ENCODE results near the gene FAM110D.

FAM110D gene

DNA sequence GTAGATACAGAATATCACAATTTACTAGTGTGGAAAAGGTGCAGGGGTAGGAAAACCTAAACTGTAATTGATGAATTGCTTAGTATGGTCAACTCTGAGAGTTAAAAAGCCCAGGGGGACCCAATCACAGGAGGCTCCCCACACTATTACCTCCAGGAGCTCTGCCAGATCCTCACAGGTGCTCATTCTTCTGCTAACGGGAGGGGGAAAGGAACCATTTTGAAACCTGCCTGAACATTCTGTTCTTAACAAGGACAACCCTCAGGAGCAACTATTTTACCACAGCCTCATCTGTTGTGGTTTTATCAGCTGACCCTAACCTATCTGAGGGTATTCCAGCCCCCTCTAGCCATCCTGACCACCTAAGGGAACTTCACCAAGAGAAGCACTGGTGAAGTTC, 28.2 kb upstream of the FAM110D start:
- DNase-seq, result no peak

DNA sequence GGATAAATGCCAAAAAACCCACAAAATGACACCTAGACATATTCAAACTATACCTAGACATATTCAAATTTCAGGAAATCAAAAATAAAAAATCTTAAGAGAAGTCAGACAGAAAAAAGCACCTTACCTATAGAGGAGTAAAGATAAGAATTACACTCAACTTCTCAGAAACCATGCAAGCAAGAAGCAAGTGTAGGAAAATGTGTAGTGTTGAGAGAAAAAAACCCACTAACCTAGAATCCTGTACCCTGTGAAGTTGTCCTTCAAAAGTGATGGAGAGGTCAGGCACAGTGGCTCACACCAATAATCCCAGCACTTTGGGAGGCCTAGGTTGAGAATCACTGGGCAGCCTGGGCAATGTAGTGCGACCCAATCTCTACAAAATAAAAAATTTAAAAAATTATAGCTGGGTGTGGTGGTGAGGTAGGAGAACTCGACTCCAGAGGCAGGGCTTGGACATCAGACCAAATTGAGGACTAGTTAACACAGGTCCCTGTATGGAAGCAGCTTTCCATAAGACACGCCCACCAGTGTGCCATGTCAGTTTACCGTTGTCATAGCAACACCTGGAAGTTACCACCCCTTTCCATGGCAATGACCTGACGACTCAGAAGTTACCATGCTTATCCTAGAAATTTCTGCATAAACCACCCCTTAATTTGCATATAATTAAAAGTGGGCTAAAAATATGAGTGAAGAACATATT, 26.6 kb upstream of the FAM110D start:
- no peak for DNase-seq

DNA sequence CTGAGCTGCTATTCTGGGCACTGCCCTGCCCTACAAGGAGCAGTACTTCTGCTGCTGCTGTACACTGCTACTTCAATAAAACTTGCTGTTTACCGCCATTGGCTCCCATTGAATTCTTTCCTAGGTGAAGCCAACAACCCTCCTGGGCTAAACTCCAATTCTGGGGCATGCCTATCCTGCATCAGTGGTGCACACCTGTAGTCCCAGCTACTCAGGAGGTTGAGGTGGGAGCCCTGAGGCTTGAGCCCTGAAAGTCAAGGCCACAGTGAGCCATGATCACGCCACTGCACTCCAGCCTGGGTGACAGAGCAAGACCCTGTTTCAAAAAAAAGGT, 26.1 kb upstream of the FAM110D start:
- DNase-seq, result no peak

DNA sequence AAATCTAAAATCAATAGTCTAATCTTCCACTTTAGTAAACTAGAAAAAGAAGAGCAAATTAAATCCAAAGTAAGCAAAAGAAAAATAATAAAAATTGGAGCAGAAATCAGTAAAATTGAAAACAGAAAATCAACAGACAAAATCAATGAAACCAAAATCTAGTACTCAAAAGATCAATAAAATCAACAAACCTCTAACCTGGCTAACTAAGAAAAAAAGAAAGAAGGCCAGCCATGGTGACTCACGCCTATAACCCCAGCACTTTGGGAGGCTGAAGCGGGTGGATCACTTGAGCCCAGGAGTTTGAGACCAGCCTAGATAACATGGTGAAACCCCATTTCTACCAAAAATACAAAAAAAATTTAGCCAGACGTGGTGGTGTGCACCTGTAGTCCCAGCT, 24.4 kb upstream of the FAM110D start:
- no peak for DNase-seq

DNA sequence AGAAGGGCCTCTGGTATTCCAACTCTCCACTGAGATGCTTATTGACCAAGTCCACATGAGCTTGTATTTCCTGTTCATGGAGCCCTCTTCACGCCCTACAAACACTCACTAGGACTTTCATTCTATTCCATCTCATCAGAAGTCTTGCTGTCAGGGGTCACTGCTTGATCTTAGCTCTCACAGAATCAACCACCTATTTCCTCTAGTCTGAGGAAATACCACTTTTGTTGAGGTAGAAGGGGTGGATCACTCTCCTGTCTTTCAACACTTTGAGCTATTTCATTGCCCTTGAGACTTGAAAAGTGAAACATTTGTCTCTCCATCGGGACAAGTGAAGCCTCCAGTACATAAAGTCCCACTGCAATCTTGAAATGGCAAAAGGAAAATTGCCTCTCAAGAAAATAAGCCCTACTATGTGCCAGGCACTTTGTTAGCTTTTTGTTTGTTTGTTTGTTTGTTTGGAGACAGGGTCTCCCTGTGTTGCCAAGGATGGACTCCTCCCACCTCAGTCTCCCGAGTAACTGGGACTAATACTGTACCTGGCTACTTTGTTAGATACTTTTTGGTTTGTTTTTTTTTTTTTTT, 19.8 kb upstream of the FAM110D start:
- DNase-seq, result no peak

DNA sequence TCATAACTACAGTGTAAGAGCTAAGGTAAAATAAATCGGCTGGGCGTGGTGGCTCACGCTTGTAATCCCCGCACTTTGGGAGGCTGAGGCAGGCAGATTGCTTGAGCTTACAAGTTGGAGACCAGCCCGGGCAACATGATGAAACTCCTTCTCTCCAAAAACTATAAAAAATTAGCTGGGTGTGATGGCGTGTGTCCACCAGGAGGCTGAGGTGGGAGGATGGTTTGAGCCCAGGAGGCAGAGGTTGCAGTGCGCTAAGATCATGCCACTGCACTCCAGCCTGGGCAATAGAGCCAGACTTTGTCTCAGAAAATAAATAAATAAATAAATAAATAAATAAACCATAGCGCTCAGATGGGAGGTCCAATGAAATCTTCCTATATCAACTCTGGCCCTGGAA, 16.7 kb upstream of the FAM110D start:
- DNase-seq, result no peak

DNA sequence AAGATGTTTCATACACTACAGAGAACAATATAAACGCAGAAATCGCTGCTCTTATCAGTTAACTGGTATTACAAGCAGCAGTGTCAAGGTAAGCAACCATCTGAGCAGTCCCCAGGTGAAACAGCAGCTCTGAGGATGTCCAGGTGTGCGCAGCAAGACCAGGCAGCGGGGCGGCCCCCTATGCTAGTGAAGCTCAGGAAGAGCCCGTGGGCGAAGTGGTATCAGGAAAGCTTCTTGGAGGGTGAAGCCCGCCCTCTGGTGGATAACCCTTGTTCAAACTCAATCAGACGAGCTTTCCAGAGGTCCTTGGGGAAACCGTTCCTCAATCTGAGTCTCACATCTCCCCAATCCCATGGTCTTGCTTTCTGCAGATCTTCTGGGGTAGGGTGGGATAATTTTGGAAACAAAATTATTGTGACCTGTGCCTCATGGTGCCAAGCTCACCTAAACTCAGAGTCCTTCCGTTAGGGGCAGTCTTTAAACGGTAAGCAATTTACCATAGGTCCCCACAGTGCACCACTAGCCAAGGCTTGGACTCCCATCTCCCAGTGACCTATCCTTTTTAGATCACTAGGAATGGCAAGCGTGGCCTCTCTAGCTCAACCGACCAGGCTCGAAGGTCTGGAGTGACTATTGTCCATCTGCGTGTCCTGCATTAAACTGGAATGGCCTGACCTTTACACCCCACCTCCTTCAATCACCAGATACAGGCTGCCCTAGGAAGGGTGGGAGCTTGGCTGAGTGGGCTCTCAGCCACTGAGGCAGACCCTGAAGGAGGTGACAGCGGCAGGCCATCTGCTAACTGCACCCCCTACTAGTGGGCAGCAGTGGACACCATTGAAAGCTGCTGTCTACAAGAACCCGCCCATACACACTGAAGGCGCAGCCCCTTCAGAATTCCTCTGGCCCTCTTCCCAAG, 13.6 kb upstream of the FAM110D start:
- peak; percentile 76 to 89 for DNase-seq

DNA sequence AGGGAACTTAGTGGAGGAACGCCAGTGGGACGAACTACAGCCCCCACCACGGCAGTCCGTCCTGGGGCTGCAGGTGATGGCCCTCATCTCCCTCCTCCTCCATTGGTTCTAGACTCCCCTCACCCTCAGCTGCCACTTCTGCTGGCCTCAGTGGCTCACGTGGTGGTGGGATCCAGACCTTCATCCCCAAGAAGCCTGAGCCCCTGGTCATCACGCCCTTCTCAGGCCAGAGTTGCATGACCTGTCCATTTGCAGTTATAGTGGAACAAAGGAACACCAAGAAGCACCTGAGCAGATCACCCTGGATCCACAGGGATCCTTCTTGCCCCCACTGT, 13.0 kb upstream of the FAM110D start:
- no peak for DNase-seq

DNA sequence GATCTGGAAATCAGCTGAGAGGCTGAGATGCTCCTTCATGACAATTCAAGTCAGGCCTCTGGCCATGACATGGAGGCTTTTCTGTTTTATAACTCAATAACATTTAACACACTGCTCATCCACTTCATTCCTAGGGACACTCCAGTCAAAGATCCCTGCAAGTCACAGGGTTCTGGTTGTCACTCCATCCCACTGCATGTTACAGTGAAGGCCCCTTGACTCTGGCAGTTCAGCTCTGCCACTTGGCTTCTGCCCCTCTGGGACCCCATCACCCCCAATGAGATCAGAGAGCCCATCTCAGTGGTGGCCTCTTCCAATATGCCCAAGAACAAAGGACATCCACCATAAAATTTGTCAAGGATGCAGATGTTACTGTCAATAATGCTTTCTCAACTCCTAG, 10.0 kb upstream of the FAM110D start:
- DNase-seq, result no peak

DNA sequence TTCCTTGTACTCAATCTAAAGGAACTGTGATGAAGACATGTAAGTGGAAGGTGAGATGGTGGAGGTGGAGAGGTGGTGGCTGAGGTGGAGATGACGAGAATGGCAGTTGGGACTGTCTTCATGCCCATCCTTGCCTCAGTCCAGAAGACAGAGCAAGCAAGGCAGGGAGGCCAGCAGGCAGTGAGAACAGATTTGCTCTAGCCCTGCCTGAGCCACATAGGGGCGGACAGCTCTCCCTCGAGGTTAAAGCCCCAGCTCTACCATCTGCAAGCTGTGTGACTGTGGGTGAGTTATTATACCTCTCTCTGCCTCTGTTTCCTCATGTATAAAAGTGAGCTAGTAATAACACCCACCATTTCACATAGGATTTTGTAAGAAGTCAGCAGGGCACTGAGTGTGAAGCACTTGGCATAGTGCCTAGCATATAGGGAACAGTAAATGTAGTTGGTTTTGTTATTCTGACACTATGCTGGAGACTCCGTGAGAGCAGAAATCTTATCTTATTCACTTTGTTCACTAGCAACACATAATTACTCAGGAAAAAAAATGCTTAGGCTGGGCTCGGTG, 4.8 kb upstream of the FAM110D start:
- DNase-seq, result no peak

DNA sequence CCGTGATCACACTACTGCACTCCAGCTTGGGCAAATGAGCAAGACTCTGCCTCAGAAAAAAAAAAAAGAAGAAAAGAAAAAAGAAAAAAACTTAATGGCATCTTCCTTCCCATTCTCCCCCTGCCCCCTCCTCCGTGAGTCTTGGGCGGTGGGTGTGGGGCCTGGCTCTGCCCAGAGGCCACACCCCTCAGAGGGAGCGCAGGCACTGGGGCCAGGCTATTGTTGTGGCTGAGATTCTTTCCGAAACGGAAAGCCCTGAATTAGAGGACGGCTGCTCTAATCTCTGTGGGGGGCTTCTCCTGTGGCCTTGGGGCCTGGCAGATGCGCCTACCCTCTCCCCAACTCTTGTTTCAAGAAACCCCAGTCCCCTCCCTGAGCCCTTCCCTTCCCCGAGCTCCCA, 4.1 kb upstream of the FAM110D start:
- no peak for DNase-seq

DNA sequence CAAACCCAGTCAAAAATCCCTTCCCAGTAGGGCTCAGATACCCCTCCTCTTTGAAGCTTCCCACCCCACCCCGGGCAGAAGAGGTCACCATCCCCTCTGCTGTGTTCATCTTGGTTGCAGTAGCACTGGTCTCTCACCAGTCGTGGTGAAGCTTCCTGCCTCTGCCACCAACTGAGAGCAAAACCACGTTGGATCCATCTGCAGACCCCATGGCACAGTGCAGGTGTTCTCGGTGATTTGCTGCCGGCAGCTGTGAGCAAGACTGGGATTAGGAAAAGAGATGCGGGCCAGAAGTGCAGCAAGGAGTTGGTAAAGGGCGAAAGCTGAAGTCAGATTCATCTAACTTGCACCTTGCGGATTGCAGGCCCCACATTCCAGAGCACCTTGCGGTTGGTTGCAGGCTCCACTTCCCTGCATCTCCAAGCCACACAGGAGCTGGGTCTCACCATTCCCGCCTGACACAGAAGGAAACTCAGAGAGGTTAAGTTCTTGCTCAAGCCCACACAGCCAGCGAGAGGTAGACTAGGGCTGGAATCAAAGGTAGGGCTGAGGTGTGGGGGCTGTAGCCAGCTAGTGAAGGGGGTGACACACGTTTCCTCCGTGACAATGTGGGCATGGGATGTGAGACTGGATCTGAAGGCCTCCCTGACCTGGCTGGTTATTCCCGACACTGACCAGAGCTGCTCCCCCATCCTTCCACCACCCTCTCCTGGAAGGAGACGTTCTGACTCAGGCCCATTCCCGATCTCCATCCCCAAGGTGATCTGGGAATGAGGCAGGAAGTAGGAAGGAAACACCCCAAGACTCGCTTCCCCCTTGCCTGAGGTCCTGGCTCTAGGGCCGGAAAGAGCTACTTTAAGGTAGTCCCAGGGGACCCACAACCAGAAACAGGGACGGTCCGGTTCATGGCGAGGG, 3.3 kb upstream of the FAM110D start:
- DNase-seq, result no peak

DNA sequence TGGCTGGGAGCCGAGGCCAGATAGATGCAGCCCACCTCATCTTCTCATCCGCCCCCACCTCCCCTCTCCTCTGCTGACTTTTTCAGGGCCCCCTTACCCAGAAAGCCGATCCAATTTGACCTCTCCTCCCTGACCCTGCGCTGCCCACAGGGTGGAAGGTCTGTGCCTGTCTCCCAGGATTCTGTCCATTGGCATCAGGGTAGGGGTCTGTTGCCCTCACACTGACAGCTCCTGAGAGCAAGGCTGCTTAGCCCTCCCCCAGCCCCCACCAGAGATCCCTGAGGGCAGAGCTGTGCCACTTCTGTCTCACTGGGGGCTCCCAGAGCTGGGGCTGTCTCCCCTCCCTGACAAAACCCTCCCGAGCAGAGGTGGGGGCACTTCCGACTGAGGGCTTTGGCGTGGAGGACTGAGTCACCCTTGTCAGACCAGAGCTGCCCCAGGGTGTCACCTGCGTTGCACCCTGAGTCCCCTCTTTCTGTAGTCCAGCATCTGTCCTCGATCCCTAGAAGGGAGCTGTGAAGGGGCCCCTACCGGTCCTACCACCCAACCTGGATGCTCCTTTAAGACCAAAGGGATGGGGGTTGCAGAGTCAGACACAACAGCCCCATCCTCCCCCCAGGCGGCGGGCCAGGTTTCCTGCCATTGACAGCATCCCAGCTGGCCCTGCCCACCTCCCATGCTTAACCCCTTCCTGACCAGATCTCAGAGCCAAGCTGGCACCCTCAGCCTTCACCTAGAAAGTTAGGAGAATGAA, 2.4 kb upstream of the FAM110D start:
- DNase-seq, result no peak

DNA sequence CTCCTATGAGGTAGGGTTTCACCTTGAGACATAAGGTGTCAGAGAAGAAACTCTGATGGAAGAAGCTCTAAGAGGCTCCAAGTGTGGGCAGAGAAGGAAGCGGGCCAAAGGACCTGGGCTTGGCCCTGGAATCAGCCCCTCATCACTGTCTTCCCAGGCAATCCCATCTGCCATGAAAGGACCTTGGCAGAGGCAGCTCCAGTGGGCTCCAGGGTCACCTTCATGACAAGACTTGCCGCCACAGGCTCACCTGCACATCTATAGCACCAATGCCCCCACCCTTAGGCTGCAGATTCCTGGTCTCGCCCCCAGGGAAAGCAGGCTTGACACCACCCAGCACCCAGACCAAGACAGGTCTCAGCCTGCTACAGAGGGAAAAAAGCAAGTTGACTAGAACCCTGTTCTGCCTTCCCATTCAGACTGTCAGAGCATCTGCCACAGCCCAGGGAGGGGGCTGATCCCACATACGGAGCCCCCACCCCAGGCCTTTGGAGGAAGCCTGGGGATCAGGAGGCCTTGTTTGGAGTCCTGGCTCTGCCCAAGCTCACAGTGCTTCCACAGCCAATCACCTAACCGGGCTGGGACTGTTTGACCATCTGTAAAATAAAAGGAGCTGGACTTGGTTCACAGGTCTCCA, 490 bp upstream of the FAM110D start:
- DNase-seq, result no peak

DNA sequence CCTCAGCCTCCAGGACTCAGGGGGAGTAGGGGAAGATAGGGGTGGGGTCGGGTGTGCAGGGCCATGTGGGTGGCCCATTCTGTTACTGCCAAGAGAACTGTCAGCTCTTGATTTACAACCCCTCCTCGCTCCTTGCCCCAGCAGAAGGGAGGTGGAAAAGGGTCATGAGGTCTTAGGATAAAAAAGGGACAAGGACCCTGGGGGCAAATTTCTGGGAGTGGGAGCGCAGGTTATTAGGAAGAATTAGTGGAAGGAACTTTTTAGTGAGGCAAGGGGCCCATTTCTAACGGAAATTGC, 812 bp downstream of the FAM110D start:
- DNase-seq, result no peak

DNA sequence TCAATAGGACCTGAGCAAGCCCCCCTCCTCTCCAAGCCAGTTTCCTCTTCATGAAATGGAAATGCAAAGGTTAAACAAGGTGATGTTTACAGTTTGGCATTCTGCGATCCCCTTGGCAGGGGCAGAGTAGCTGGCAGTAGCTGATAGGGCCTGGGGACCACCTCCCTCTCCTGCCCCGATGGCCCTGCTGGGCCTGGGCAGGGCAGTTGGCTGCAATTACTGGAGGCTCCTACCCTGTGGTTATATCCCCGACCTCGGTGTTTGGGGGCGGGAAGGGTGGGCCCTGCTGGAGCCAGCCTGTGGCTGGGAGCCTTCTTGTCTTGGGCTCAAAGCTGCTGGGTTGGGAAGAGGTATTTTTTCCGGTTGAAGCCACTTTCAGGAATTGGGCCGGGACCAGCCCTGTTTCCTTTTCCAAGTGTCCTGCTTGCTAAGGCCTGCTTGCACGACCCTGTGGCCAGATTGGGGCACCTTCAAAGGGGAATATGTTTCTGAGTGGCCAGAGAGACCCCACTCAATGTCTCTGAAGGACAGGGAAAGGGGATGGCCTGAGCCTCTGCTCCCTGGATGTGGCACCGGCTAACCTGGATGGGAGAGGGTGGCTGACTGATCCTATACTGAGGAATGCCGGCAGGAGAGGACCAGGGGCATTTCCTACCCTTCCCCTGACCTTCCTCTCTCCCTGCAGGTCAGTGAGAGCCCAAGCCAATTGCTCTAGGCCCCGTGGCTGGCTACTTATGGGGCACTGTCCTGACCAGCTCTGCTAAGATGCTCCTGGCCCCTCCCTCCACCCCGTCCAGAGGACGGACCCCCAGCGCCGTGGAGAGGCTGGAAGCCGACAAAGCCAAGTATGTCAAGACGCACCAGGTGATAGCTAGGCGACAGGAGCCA, 1.9 kb downstream of the FAM110D start:
- no peak for DNase-seq

DNA sequence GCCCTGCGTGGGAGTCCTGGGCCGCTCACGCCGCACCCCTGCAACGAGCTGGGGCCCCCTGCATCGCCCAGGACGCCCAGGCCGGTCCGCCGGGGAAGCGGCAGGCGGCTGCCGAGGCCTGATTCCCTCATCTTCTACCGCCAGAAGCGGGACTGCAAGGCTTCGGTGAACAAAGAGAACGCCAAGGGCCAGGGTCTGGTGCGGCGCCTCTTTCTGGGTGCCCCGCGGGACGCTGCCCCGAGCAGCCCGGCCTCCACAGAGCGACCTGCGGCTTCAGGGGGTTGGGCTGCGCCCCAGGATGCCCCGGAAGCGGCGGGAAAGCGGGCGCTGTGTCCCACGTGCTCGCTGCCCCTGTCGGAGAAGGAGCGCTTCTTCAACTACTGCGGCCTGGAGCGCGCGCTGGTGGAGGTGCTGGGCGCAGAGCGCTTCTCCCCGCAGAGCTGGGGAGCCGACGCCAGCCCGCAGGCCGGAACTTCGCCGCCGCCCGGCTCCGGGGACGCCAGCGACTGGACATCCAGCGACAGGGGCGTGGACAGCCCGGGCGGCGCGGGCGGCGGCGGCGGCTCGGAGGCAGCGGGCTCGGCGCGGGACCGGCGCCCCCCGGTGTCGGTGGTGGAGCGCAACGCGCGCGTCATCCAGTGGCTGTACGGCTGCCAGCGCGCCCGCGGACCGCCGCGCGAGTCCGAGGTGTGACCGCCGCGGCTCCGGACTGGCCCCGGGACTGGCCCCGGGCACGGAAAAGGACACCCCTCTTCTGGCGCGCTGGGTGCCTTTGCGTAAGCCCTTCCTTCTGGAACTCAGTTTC, 2.7 kb downstream of the FAM110D start:
- peak; percentile 26 to 59 for DNase-seq

DNA sequence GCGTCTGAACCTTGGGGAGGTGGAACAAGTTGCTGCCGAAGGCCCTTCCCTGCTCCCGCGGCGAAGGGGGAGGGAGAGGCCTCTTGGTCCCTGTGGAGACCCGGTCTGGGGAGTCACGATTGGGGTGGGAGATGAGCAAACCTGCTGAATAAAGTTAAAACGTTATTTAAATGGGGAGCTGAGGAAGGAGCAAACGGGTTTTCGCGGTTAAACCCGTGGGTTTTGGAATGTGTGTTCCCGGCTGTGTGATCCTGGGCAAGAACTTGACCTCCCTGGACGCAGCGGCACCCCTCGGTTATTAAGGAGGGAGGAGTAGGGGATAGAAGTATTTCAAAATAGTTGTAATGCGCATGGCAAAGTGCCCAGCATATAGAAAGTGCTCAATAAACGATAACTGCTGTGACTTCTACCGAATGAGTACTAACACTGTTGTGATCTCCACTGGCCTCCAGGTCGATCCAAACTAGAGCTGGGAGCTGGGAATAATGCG, 3.4 kb downstream of the FAM110D start:
- DNase-seq, result no peak

DNA sequence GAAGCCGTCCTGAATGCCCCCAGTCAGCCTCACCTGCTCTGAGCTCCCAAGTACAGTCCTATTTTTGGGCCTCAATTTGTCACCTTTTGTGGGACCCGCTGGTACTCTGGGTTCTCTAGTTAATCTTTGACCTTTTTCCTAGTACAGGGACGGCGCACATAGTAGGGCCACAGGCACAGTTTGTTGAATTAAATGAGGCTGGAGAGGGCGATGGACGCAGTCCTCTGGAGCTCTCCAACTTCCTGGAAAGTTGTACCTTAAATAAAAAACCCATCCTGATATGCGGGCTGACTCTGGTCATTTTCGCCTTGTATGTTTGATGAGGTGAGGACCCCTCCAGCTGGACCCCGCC, 4.8 kb downstream of the FAM110D start:
- no peak for DNase-seq
